ENCODE measurements around the gene ZNF562.

DNA sequence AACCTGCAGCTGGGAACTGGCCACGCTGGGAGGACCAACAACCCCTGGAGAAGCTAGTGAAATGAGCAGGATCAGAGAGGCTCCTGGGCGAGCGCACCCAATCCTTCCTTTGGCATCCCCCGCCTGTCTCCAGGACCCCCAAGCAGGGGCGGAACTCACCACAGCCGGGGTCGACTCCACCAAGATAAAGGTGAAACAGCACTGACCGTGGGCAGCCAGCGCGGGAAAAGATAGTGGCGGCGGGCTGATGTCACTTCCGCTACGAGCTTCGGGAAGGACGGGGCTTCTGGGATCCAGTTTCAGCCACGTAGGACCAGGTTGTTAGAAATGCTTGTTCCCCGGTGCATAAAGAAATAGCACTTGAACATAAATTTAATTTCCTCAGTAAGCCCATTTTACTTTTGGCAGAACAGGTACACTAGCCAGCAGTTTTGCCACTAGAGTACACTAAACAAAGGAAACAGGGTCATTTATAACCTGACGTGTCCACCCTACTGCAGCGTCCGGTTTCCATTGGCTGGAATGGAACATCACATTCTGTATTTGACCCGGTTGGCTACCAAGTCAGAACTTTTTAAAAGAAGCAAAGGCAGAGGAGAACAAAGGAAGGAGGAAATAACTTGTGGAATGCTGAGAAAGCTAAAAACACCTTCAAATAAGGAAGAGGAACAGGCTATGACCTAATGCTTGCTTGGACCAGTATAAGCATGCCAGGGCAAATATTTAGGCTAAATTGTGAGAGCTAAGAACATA, 25.5 kb upstream of the ZNF562 start:
- TF ChIP-seq, protein P1, sequence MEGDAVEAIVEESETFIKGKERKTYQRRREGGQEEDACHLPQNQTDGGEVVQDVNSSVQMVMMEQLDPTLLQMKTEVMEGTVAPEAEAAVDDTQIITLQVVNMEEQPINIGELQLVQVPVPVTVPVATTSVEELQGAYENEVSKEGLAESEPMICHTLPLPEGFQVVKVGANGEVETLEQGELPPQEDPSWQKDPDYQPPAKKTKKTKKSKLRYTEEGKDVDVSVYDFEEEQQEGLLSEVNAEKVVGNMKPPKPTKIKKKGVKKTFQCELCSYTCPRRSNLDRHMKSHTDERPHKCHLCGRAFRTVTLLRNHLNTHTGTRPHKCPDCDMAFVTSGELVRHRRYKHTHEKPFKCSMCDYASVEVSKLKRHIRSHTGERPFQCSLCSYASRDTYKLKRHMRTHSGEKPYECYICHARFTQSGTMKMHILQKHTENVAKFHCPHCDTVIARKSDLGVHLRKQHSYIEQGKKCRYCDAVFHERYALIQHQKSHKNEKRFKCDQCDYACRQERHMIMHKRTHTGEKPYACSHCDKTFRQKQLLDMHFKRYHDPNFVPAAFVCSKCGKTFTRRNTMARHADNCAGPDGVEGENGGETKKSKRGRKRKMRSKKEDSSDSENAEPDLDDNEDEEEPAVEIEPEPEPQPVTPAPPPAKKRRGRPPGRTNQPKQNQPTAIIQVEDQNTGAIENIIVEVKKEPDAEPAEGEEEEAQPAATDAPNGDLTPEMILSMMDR (IDR thresholded peaks at IDR 0.05; ENCODE audit: low read length): no peak
- TF ChIP-seq EZH2 (optimal IDR thresholded peaks at IDR 0.05; ENCODE audit: low read depth, low read length): no peak
